Ectodermal cell (in vitro differentiated cells): ENCODE data around the gene TGFBR2.

Experiments used
- H3K27ac ChIP-seq: 2 replicates; pipeline ENCODE4 v1.7.0; 2013; ENCODE audit warnings: mild to moderate bottlenecking, low read depth, low read length; ENCODE audit not compliant: insufficient read depth, poor library complexity, severe bottlenecking
- H3K27me3 ChIP-seq: 2 replicates; pipeline ENCODE4 v1.7.0; 2013; ENCODE audit warnings: mild to moderate bottlenecking, low read length; ENCODE audit not compliant: insufficient read depth, control insufficient read depth, poor library complexity, severe bottlenecking
- H3K36me3 ChIP-seq: one replicate; pipeline ENCODE4 v1.7.0; 2013; ENCODE audit warnings: low read length; ENCODE audit not compliant: control insufficient read depth, insufficient read depth
- H3K4me1 ChIP-seq: one replicate; pipeline ENCODE4 v1.7.0; 2013; ENCODE audit warnings: low read length; ENCODE audit not compliant: control insufficient read depth, insufficient read depth
- H3K4me3 ChIP-seq: 2 replicates; pipeline ENCODE4 v1.7.0; 2013; ENCODE audit warnings: low read depth, low read length, control low read depth; ENCODE audit not compliant: insufficient read depth
- H3K9me3 ChIP-seq: 2 replicates; pipeline ENCODE4 v1.7.0; 2013; ENCODE audit warnings: mild to moderate bottlenecking, low read length, moderate library complexity; ENCODE audit not compliant: control insufficient read depth
- WGBS, 2 experiments: methylation state at CpG; one replicate each; pipeline ENCODE4 v1.1.7; 2013; ENCODE audit warnings: missing lambda C conversion rate in 2 of 2; 5-methylcytosine and 5-hydroxymethylcytosine counted together

Gene TGFBR2

GRCh38 chr3:30634761-30635735 is 28.6 kb downstream of the TGFBR2 start:
- Histone ChIP-seq H3K4me3 (no peak overlapping the region), H3K4me1 (no peaks in the 10 kb centered on the region), H3K27ac (no peak overlapping the region), H3K9me3 (no peaks in the 10 kb centered on the region), H3K27me3 (no peaks in the 10 kb centered on the region), H3K36me3 (no peaks in the 10 kb centered on the region)
- 93 to 95% methylated on average over 2 to 3 of the region's 3 CpGs for WGBS, 2 experiments

GRCh38 chr3:30637310-30638219 is 31.2 kb downstream of the TGFBR2 start:
- Histone ChIP-seq H3K4me3 (no peak overlapping the region), H3K4me1 (no peaks in the 10 kb centered on the region), H3K27me3 (no peaks in the 10 kb centered on the region), H3K36me3 (no peaks in the 10 kb centered on the region), H3K27ac (no peak overlapping the region), H3K9me3 (no peaks in the 10 kb centered on the region)
- WGBS, 2 experiments: 91 to 99% methylated on average over 5 to 9 of the region's 10 CpGs

DNA sequence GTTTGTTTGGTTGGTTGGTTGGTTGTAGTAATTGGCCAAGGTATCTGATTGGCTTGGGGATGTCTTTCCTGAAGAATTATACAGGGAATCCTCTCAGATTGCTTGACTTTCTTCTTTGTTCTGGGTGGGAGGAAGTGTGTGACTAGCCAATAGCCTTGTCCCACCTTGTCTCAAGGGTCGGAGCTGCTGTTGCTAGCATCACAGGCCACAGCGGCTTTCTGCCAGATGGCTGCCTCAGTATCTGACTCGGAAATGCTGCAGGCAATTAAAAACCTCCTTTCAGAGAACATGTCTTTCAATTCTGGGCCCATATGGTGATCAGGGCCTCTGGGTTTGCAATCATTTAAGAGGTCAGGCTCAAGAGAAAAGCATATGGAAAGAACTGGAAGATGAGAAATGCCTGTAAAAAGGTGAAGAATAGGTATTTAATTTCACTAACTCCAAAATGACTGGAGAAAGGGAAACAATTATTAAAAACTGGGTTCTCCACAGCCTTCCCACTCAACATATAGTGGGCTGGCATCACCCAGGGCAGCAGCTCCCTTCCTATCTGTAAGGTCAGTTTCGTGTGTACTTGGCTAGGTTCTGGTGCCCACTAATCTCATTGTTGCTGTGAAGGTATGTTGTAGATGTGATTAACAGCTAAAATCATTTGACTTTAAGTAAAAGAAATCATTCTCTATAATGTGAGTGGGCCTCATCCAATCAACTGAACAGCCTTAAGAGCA is 32.4 kb downstream of the TGFBR2 start:
- Histone ChIP-seq H3K27me3 (no peaks in the 10 kb centered on the region), H3K27ac (no peak overlapping the region), H3K9me3 (no peaks in the 10 kb centered on the region), H3K4me1 (no peaks in the 10 kb centered on the region), H3K4me3 (no peak overlapping the region), H3K36me3 (no peaks in the 10 kb centered on the region)
- WGBS, 2 experiments: 88 to 92% methylated on average over 3 to 4 of the region's 4 CpGs

DNA sequence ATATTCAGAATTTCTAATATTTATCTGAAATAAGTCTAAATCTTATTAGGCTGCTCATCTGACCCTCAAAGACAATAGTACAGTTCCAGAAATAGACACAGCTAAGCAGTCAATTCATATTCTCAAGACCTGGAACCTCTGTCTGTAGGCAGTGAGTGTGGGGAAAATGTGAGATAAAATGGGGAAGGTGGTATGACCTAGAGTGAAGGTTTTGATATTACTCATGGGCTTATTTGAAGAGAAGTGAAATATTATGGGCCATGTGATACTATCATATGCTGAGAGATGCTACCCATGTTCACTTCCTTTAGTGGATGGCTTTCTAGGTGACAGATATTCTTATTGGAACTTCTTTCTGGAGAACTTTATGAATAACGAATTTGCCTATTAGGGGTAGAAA is 33.5 kb downstream of the TGFBR2 start:
- Histone ChIP-seq H3K9me3 (no peaks in the 10 kb centered on the region), H3K36me3 (no peaks in the 10 kb centered on the region), H3K27ac (no peak overlapping the region), H3K4me3 (no peak overlapping the region), H3K27me3 (no peaks in the 10 kb centered on the region), H3K4me1 (no peaks in the 10 kb centered on the region)
- 89 to 100% methylated on average over 1 of the region's 1 CpG for WGBS, 2 experiments

DNA sequence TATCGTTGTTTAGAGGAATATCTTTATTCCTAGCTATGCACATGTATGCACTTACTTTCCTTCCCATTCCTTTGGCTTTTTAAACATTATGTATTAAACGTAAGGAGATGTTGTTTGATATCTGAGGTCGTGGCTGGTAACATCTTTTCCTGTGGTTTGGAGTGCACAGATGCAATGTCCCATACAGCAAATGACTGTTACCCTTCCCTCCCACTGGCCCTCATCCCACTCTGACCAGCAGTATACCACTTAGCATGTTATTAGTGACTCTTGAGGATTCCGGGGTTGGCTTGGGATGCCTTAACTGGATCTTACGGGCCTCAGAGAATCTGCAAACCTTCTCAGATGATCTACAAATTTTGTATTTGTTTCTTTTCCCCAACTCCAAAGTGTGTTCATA is 34.5 kb downstream of the TGFBR2 start:
- Histone ChIP-seq H3K27ac (no peak overlapping the region), H3K4me1 (no peaks in the 10 kb centered on the region), H3K9me3 (no peaks in the 10 kb centered on the region), H3K4me3 (no peak overlapping the region), H3K36me3 (no peaks in the 10 kb centered on the region), H3K27me3 (no peaks in the 10 kb centered on the region)
- WGBS, 2 experiments: 94 to 97% methylated on average over 4 of the region's 5 CpGs

DNA sequence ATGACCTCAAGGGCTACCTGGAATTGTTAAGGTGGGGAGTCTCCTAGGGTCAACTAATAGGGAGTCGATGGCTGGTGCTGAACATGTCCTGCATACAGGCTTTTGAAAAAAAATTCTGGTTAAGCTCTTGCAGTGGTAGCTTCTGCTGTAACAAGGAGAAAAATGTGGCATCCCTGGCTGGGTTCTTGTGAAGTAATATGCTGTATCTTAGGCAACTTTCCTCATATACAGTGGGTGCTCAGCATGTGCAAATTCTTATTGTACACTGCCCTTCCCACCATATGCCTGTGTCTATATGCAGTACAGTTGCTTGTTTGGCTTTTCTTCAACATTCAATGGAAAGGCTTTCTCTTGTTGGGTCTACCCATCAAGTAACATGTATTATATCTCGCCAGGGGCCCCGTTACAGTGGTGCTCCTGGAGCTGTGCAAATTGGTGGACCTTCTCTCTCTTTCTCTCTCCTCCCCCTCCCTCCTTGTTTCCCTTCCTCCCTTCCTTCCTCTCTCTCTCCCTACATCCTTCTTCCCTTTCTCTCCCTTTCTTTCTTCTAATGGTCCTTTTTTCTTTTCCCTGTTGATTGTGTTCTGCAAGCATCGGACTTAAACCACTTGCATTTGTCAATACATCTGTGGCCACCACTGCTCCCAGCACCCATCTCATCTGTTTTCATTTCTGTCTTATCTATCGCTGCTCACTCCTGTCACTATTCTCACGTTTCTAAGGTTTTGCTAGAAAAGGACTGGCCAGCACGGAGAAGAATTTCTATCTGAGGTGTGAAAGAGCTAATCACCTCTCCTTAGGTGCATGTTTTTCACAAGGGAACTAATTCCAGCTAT is 35.2 kb downstream of the TGFBR2 start:
- H3K9me3 ChIP-seq: no peaks in the 10 kb centered on the region
- no peaks in the 10 kb centered on the region for H3K4me1 ChIP-seq
- H3K27me3 ChIP-seq: no peaks in the 10 kb centered on the region
- no peak overlapping the region for H3K4me3 ChIP-seq
- 93 to 97% methylated on average over 7 of the region's 7 CpGs for WGBS, 2 experiments
- no peak overlapping the region for H3K27ac ChIP-seq
- no peaks in the 10 kb centered on the region for H3K36me3 ChIP-seq

GRCh38 chr3:30642849-30643361 is 36.5 kb downstream of the TGFBR2 start:
- 87 to 89% methylated on average over 3 to 4 of the region's 4 CpGs for WGBS, 2 experiments
- Histone ChIP-seq H3K36me3 (no peaks in the 10 kb centered on the region), H3K27ac (no peak overlapping the region), H3K9me3 (no peaks in the 10 kb centered on the region), H3K27me3 (no peaks in the 10 kb centered on the region), H3K4me1 (no peaks in the 10 kb centered on the region), H3K4me3 (no peak overlapping the region)

DNA sequence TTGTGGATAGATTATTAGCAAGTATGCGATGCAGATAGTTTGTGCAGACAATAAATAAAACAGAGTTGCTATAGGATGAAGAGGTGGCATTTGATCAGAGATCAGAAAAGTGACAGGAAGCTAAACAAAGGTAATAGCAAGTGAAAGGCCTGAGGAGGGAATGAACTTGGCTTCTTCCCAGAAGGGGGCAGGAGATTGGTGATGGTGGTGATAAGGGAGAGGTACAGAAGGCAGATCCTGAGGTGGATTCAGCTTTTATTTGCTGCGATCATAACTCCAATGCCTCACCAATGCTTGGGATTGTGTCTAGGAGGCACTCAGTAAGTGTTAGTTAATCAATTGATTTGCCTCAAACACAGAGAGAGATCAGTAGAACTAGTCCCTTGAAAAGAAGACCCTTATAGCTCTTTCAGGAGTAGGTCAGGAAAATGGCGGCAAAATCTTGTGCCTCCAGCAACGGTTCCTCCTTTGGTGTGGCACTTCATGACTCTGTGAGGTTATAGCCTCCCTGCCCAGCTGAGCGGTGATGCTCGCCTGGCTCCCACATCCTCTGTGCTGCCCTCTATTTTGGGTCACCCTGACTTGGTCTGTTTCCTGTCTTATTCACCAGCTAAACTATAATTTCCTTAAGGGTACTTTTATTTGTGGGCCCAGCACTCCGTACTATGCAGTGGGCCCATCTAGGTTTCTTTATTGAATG is 37.5 kb downstream of the TGFBR2 start:
- H3K27me3 ChIP-seq: no peaks in the 10 kb centered on the region
- no peaks in the 10 kb centered on the region for H3K9me3 ChIP-seq
- WGBS, 2 experiments: 95 to 96% methylated on average over 6 of the region's 7 CpGs
- no peaks in the 10 kb centered on the region for H3K36me3 ChIP-seq
- H3K4me3 ChIP-seq: no peak overlapping the region
- H3K4me1 ChIP-seq: peaks cover 5% of the 10 kb centered on the region
- no peak overlapping the region for H3K27ac ChIP-seq

DNA sequence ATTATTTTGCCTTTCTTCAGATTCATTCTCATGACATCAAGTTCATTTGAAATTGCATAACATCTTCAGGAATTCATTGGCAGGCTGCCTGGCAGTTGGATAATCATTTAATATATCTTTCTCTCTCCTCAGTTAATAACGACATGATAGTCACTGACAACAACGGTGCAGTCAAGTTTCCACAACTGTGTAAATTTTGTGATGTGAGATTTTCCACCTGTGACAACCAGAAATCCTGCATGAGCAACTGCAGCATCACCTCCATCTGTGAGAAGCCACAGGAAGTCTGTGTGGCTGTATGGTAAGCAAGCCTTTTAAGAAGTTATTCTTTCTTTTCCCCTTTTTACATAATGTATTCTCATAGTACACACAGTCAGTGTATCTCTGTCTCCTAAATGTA is 38.2 kb downstream of the TGFBR2 start:
- Histone ChIP-seq H3K27ac (no peak overlapping the region), H3K27me3 (no peaks in the 10 kb centered on the region), H3K36me3 (no peaks in the 10 kb centered on the region), H3K4me3 (no peak overlapping the region), H3K9me3 (no peaks in the 10 kb centered on the region), H3K4me1 (peaks cover 7% of the 10 kb centered on the region)
- WGBS, 2 experiments: 91 to 100% methylated on average over 2 of the region's 2 CpGs
